MM.1S (cell line): Measurements from ENCODE around the gene PICK1.

Experiments
- DNase-seq: peaks from one replicate; pipeline ENCODE4 v3.0.0-alpha.2; 2015
- H2AFZ ChIP-seq: fragments of 300-600 bp; sonication (generic); 2 replicates; pipeline ENCODE4 v1.6.0; 2016; ENCODE audit warnings: antibody characterized with exemption, low read length
- H3F3A ChIP-seq: fragments of 300-600 bp; sonication (generic); 2 replicates; pipeline ENCODE4 v1.6.1; 2016; ENCODE audit warnings: mild to moderate bottlenecking, antibody characterized with exemption, low read length, moderate library complexity, mixed read lengths; ENCODE audit not compliant: insufficient read depth
- H3K27ac ChIP-seq: fragments of 300-600 bp; sonication (generic); 2 replicates; pipeline ENCODE4 v1.5.1; 2016; ENCODE audit warnings: mild to moderate bottlenecking, low read length
- H3K27me3 ChIP-seq: fragments of 300-600 bp; sonication (generic); replicated peaks from 2 replicates; pipeline ENCODE4 v1.6.0; 2016; ENCODE audit warnings: low read length; ENCODE audit not compliant: insufficient read depth
- H3K36me3 ChIP-seq: fragments of 300-600 bp; sonication (generic); replicated peaks from 2 replicates; pipeline ENCODE4 v1.6.1; 2016; ENCODE audit warnings: mild to moderate bottlenecking, low read length, mixed read lengths; ENCODE audit not compliant: insufficient read depth
- H3K4me1 ChIP-seq: fragments of 300-600 bp; sonication (generic); 2 replicates; pipeline ENCODE4 v1.6.1; 2016; ENCODE audit warnings: low read length, mixed read lengths
- H3K4me2 ChIP-seq: fragments of 300-600 bp; sonication (generic); 2 replicates; pipeline ENCODE4 v1.6.0; 2016; ENCODE audit warnings: low read depth, low read length
- H3K4me3 ChIP-seq: fragments of 300-600 bp; sonication (generic); 2 replicates; pipeline ENCODE4 v1.5.1; 2016; ENCODE audit warnings: low read length, mixed read lengths
- H3K79me2 ChIP-seq: fragments of 300-600 bp; sonication (generic); 2 replicates; pipeline ENCODE4 v1.6.1; 2016; ENCODE audit warnings: mixed run types, low read length, mixed read lengths
- H3K9ac ChIP-seq: fragments of 300-600 bp; sonication (generic); 2 replicates; pipeline ENCODE4 v1.6.1; 2016; ENCODE audit warnings: low read length, mixed read lengths
- H3K9me2 ChIP-seq: fragments of 300-600 bp; sonication (generic); replicated peaks from 2 replicates; pipeline ENCODE4 v1.6.1; 2016; ENCODE audit warnings: mild to moderate bottlenecking, low read length, mixed read lengths; ENCODE audit not compliant: insufficient read depth
- H3K9me3 ChIP-seq: fragments of 300-600 bp; sonication (generic); replicated peaks from 2 replicates; pipeline ENCODE4 v1.6.1; 2016; ENCODE audit warnings: mild to moderate bottlenecking, low read length, mixed read lengths; ENCODE audit not compliant: insufficient read depth
- H4K20me1 ChIP-seq: fragments of 300-600 bp; sonication (generic); 2 replicates; pipeline ENCODE4 v1.6.1; 2016; ENCODE audit warnings: mild to moderate bottlenecking, low read length, moderate library complexity, mixed read lengths; ENCODE audit not compliant: insufficient read depth
- EZH2 ChIP-seq: fragments of 300-600 bp; sonication (generic); optimal IDR thresholded peaks from 2 replicates; pipeline ENCODE3; 2017; ENCODE audit warnings: low read depth, mild to moderate bottlenecking, antibody characterized with exemption, low read length, mixed read lengths
- EZH2phosphoT487 ChIP-seq: fragments of 300-600 bp; sonication (generic); IDR thresholded peaks from 2 replicates; pipeline ENCODE4 v1.6.1; 2018; ENCODE audit warnings: antibody characterized with exemption, low read length
- TF ChIP-seq, protein P1 (sequence below): fragments of 300-600 bp; sonication (generic); IDR thresholded peaks from 2 replicates; pipeline ENCODE4 v1.5.1; 2016; ENCODE audit warnings: antibody characterized with exemption, low read length, mixed read lengths

Gene PICK1

DNA sequence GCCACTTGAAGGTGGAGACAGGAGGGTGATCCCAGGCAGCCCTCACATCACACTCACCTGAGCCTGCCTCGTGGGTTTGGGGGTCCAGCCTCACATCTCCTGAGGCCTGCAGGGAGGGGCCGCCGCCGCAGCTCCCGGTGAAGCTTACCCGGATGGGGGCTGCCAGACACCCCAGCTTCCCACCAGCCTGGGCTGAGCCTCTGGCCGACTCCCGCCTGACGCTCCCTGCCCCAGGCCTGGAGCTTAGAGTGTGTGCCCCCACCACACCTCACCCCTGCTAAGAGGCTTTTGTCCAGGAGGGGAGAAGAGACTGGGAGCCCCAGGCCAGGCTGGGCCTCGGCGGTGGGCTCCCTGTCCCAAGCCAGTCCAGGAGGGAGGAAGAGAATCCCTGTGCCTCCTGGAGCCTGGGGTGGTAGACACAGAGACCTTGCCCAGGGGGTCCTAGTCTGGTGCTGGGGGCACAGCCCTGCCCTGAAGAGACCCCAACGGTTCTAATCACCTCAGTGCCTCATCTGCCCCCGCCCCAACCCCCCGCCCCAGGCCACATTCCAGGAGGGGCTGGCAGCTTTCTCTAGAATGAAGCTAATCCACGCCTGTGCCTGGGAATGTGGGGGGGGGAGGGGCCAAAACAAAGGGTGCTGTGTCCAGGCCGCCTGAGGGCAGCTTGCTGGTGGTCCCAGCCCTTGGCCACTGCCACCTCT is 26.9 kb downstream of the PICK1 start, which contains the start of gene SLC16A8:
TSS of gene SLC16A8 (minus strand) at position 254 of the 701 bp plus-strand sequence. CDS start 1,311 bp downstream, outside the sequence.
- no peak within 1 kb of the TSS for H3K27ac ChIP-seq
- no peaks in the 10 kb centered on the region for H3K4me1 ChIP-seq
- H3F3A ChIP-seq: no peaks in the 10 kb centered on the region
- H3K9me3 ChIP-seq: no peaks in the 10 kb centered on the region
- TF ChIP-seq EZH2 (no peak), EZH2phosphoT487 (no peak)
- H4K20me1 ChIP-seq: no peaks in the 10 kb centered on the region
- H3K79me2 ChIP-seq: no peaks in the 10 kb centered on the region
- H3K36me3 ChIP-seq: no peaks in the 10 kb centered on the region
- H2AFZ ChIP-seq: no peak within 1 kb of the TSS
- H3K4me3 ChIP-seq: no peak within 1 kb of the TSS
- no peak within 1 kb of the TSS for H3K4me2 ChIP-seq
- H3K9me2 ChIP-seq: no peaks in the 10 kb centered on the region
- H3K27me3 ChIP-seq: no peaks in the 10 kb centered on the region; the same call in 1 of the 2 replicates
- no peak for DNase-seq
- H3K9ac ChIP-seq: no peak within 1 kb of the TSS

DNA sequence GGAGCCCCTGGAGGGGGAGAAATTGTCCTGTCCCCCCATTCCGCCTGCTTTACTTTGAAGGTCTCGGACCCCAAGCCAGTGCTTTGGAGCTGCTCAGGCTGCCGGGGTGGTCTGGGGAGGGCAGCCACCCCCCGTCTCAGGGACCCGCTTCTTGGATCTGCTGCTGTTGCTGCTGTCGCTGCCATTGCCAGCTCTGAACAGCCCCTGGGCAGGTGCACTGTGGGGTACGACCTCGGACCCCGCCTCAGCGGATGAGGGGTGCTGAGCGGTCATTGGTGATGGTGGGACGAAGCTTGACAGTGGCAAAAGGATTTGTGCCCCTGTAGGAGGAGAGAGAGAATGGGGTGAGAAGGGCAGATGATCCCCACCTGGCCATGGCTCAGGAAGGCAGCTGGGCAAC is 27.9 kb downstream of the PICK1 start:
- Histone ChIP-seq H2AFZ (no peak overlapping the region), H3K9me2 (no peaks in the 10 kb centered on the region), H3K9me3 (no peaks in the 10 kb centered on the region), H4K20me1 (no peaks in the 10 kb centered on the region), H3K27me3 (no peaks in the 10 kb centered on the region; the same call in 1 of the 2 replicates), H3F3A (no peaks in the 10 kb centered on the region), H3K79me2 (no peaks in the 10 kb centered on the region), H3K36me3 (no peaks in the 10 kb centered on the region), H3K4me3 (no peak overlapping the region), H3K27ac (no peak overlapping the region), H3K4me1 (no peaks in the 10 kb centered on the region), H3K4me2 (no peak overlapping the region), H3K9ac (no peak overlapping the region)
- TF ChIP-seq EZH2: no peak
- TF ChIP-seq EZH2phosphoT487: no peak
- TF ChIP-seq, protein P1, sequence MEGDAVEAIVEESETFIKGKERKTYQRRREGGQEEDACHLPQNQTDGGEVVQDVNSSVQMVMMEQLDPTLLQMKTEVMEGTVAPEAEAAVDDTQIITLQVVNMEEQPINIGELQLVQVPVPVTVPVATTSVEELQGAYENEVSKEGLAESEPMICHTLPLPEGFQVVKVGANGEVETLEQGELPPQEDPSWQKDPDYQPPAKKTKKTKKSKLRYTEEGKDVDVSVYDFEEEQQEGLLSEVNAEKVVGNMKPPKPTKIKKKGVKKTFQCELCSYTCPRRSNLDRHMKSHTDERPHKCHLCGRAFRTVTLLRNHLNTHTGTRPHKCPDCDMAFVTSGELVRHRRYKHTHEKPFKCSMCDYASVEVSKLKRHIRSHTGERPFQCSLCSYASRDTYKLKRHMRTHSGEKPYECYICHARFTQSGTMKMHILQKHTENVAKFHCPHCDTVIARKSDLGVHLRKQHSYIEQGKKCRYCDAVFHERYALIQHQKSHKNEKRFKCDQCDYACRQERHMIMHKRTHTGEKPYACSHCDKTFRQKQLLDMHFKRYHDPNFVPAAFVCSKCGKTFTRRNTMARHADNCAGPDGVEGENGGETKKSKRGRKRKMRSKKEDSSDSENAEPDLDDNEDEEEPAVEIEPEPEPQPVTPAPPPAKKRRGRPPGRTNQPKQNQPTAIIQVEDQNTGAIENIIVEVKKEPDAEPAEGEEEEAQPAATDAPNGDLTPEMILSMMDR: no peak
- DNase-seq: no peak

DNA sequence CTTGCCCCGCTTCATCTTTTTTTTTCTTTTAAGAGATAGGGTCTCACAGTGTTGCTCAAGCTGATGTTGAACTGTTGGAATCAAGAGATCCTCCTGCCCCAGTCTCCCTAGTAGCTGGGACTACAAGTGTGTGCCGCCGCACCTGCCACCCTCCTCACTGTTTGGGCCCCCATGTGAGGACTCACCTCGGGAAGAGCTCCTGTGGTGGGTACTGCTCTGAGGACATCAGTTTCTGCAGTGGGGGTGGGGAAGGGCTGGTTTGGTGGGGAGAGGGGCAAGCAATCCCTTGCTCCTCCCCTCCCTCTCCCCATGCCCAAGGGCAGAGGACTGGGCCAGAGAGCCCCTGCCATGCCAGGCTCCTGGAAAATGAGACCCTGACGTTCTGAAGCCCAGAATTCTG is 28.3 kb downstream of the PICK1 start:
- no peaks in the 10 kb centered on the region; the same call in 1 of the 2 replicates for H3K27me3 ChIP-seq
- H3K79me2 ChIP-seq: no peaks in the 10 kb centered on the region
- H3K4me1 ChIP-seq: no peaks in the 10 kb centered on the region
- no peaks in the 10 kb centered on the region for H3F3A ChIP-seq
- H3K9me3 ChIP-seq: no peaks in the 10 kb centered on the region
- no peaks in the 10 kb centered on the region for H4K20me1 ChIP-seq
- no peaks in the 10 kb centered on the region for H3K36me3 ChIP-seq
- DNase-seq: no peak
- no peaks in the 10 kb centered on the region for H3K9me2 ChIP-seq
- no peak overlapping the region for H2AFZ ChIP-seq
- H3K4me3 ChIP-seq: no peak overlapping the region
- no peak overlapping the region for H3K27ac ChIP-seq
- no peak for TF ChIP-seq EZH2phosphoT487
- TF ChIP-seq, protein P1: no peak
- no peak for TF ChIP-seq EZH2
- H3K4me2 ChIP-seq: no peak overlapping the region
- no peak overlapping the region for H3K9ac ChIP-seq
